HG03196 (cell line): Measurements from ENCODE around the gene TGFB3.

Source experiments
- ATAC-seq: cut with Tn5 transposase; IDR thresholded peaks from one replicate; pipeline ENCODE4 v1.9.1; 2021; ENCODE audit not compliant: unreplicated experiment

Gene TGFB3

GRCh38 chr14:75909630-75910029 lies 72.2 kb downstream of the TGFB3 start:
- no peak for ATAC-seq
